DMS 273 treated with DMSO at 0.1 percent for 48 hours (cell line): ENCODE results near the gene EEPD1.
"Not testable (repeated sequence)": the region's sequence is repeated elsewhere in the genome, so short reads cannot be mapped to it uniquely, and the experiment has no call there.

Experiments
- DNase-seq: peaks from one replicate; lab custom pipeline; 2025; lab: John Stamatoyannopoulos, UW

EEPD1 gene

DNA sequence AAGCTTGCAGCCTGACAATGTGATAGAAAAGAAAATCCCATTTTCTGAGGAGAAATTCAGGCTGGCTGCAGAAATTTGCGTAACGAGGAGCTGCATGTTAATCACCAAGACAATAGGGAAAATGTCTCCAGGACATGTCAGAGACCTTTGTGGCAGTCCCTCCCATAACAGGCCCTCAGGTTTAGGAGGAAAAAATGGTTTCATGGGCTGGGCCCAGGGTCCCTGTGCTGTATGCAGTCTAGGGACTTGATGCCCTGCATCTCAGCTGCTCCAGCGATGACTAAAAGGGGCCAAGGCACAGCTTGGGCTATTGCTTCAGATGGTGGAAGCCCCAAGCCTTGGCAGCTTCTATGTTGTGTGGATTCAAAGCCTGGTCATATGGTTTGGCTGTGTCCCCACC, 168.2 kb downstream of the EEPD1 start:
- not testable (repeated sequence) for DNase-seq

DNA sequence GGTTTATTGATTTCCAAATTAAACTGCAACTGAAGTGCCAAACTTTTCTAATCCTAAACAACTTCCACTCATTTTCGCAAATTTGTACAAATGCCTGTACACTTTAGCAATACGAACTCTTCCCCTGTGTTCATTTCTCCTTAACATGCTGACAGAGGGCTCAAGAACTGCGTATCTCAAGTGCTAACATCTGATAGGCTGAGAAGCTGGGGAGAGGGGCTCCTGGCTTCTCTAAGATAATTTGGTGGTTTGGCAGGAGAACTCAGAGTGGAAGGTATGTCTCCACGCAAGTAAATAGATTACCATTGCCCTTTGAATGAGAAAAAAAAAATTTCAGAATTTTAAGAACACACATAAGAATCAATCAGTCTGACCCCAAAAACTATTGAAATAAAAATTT, 183.3 kb downstream of the EEPD1 start:
- no peak for DNase-seq

DNA sequence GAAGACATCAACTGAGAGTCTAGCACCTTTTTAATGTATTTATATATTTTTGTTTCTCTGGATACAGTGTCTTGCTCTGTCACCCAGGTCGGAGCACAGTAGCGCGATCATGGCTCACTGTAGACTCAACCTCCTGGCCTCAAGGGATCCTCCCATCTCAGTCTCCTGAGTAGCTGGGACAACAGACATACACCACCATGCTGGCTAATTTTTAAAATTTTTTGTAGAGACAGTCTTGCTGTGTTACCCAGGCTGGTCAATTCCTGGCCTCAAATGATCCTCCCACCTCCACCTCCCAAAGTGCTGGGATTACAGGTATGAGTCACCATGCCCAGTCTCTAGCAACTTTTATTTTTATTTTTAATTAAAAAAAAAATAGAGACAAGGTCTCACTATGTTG, 185.2 kb downstream of the EEPD1 start:
- no peak for DNase-seq

- no peak for DNase-seq
Measured at GRCh38 chr7:36343548-36343947, 190.5 kb downstream of the EEPD1 start.

DNA sequence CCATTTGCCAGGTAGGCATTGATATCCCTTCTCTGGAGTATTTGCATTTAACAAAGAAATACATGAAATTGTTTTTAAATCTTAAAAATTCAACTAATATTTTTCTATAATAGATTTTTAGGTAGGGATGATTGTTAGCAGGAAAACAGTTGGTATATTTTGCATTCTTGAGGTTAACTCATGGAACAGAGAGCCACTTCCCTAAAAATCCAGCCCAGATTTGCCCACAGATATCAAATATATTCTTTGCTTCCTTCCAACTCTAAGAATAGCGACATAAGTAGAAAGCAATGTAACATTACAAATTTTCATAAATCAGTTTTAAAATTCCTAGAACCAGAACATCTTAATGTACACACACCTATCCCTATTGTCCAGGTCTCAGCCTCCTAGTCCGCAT, 191.6 kb downstream of the EEPD1 start:
- no peak for DNase-seq

- no peak for DNase-seq
Measured at GRCh38 chr7:36346260-36346831, 193.3 kb downstream of the EEPD1 start.

DNA sequence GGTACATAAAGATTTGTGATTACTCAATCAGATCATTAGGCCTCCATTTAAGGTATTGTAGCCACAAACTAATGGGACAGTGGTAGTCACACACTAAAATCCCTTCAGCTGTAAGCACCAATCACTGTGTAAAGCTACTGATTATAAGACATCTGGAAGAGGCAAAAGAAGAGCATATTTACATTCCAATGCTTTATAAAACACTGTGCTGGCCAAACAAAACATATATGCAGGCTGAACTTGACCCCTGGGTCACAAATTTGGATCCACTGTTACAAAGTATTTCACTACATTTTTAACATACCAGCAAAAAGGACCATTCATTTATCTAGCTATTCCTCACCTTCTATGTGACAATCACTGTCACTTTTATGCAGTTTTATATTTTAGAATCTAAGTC, 195.2 kb downstream of the EEPD1 start:
- no peak for DNase-seq

DNA sequence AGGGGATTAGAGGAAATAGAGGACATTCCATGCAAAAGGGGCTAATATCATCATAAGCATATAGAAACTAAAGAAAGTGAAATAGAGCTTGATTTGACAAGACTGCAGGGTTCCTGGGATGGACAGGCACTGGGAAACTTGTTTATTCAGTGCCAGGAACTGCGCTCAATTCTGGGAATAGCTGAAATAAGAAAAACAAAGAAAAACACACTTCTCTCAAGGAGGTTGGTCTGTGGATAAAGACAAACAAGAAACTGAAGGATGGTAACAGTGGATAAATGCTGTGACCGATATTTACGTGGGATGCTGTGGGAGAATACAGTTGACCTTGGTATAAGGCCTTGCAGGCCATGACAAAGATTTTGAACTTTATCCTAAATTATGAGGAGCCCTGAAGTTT, 195.7 kb downstream of the EEPD1 start:
- no peak for DNase-seq

GRCh38 chr7:36349626-36350025, 196.6 kb downstream of the EEPD1 start:
- no peak for DNase-seq
